Right lung (tissue), 5 donors: ENCODE measurements around the gene ZNF827. TPM values are rescaled to one million over a fixed set of nuclear protein-coding genes. Genes with fewer than 3 reads are reported as not detected.

ENCODE experiments used
- DNase-seq, 2 donors: peaks; one replicate each; pipeline ENCODE4 v3.0.0-alpha.2; 2013
- polyA plus RNA-seq, 5 donors: library from polyadenylated mRNA; unstranded; fragments of 120-200 nt; gene quantifications; one replicate each; pipeline versions ENCODE4 v1.2.1 to v1.2.3, GENCODE V29; 2013; ENCODE audit warnings: inconsistent platforms in 1 of 5, low replicate concordance in 1 of 5; ENCODE audit not compliant: insufficient read length in 5 of 5, insufficient read depth in 1 of 5

Gene ZNF827
- polyA plus RNA-seq, 5 donors = 24.8 to 37.6 (median 31.6) TPM

GRCh38 chr4:145804116-145804515 lies 134.5 kb downstream of the ZNF827 start:
- DNase-seq = peak; percentile 55

DNA sequence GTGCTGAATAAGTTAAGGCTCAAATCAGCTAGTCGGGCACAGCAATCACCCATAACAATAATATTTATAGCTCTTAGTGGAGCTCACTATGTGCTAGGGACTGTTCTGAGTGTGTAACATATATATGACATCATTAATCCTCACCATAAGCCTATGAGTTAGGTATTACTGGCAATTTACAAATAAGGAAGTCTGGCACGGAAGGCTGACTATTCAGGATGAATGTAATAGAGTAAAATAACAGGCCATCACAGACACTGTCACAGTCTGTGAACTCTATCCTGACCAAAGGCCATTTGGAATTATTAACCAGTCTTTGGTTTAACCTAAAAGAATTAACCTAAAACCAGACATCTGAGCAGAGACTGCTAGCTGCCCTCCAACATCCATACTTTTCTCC lies 139.4 kb downstream of the ZNF827 start:
- no peak for DNase-seq

GRCh38 chr4:145797278-145797677 lies 141.3 kb downstream of the ZNF827 start:
- DNase-seq = no peak

- no peak for DNase-seq
These were observed 142.3 kb downstream of the ZNF827 start for GRCh38 chr4:145796346-145796745.

GRCh38 chr4:145795521-145795920 lies 143.1 kb downstream of the ZNF827 start:
- DNase-seq = no peak

GRCh38 chr4:145792429-145792828 lies 146.2 kb downstream of the ZNF827 start:
- DNase-seq = no peak

- no peak for DNase-seq
These were observed 146.6 kb downstream of the ZNF827 start for GRCh38 chr4:145791988-145792387.

GRCh38 chr4:145788755-145789154 lies 149.9 kb downstream of the ZNF827 start:
- DNase-seq = no peak

- DNase-seq = no peak
These were observed 151.8 kb downstream of the ZNF827 start for GRCh38 chr4:145786830-145787229.

- DNase-seq = no peak
These were observed 152.4 kb downstream of the ZNF827 start for GRCh38 chr4:145786261-145786660.

DNA sequence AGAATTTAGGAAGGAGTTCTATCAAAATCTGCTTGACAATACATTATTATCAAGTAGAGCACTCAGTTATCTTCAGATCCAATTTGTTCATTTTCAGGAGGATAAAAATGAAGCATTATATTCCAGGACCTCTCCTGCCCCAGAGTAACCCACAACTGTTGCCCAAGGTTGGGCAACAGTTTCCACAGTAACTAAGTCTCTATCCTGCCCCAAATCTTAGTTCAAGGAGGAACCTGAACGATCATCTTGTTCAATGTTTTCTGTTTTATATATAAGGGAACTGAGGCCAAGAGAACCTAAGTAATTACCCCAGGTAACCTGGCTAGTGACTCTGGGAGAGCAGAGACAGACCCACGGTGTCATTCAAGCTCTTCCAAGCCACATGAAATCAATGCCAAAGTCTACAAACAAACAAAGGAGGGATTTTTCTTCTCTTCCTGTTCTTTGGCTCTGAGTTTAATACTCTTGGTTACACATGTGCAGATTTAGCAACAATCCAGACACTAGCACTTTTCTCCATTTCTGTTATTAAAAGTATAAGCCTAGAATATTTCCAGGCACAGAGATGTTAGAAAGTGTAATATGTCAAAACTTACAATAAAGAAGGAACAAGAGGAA lies 153.1 kb downstream of the ZNF827 start:
- no peak for DNase-seq

GRCh38 chr4:145784036-145784435 lies 154.6 kb downstream of the ZNF827 start:
- no peak for DNase-seq

DNA sequence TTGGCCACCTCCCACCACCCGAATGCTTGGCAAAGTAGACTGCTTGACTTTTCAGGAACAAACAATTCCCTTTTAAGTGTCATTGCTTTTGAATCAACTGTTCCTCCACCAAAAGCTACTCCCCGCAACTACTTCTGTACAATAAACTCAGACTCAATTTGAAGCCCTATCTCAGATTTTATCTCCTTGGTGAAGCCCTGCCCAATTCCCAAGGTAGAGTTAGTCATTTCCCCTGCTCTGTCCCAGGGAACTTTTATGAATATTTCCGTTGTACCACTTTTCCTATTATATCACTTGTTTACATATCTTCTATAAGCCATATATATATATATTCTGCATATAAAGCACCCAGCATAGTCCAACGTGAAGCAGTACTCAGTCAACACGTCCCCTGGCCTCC lies 155.9 kb downstream of the ZNF827 start:
- no peak for DNase-seq

GRCh38 chr4:145781351-145781750 lies 157.3 kb downstream of the ZNF827 start:
- no peak for DNase-seq

- DNase-seq = no peak
These were observed 159.3 kb downstream of the ZNF827 start for GRCh38 chr4:145779319-145779801.

- DNase-seq = no peak
These were observed 162.4 kb downstream of the ZNF827 start for GRCh38 chr4:145776208-145776607.

DNA sequence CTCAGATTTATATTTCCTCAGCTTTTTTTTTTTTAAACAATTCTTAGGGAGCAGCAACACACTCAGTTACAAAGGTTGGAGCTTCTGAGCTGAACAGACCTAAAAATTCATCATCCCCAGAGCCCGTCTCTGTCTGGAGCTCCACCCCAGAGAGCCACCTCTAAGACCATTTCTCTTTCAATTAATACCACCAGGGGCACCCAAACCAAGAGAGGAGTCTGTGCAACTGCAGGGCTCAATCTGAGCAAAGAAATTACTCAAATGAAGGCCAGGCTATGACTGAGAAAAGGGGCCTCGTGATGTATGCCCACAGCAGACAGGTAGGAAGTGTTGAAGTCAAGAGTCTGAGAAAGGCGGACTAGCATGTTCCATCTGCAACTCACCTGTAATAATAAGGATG lies 163.2 kb downstream of the ZNF827 start:
- no peak for DNase-seq

- DNase-seq = no peak
These were observed 164.2 kb downstream of the ZNF827 start for GRCh38 chr4:145774473-145774872.

DNA sequence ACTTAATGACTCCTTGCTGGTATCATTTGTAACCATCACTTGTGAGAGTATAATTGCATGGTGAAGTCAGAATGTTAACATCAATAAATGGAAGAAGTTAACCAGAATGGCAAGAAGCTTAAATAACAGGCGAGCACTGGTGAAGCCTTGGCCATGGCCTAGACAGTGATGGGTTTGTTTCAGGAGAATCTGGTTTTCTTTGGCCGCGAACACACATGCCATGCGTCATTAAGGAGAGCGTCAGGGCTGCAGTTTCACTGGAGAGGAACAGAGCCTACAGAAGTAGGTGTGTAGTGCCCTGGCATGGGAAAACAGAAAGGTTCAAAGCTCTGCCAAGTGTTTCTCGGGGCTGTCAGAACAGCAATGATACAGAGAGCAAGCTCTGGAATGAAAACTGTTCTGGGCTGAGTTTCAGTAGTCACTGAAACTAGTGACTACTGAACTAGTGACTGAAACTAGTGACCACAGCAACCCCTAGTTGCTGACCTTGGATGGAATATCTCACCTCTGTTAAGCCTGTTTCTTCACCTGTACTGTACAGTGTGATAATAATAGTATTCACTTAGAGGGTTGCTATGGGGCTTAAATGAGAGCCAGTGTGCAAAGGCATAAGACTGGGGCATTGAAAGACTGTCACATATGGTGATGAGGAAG lies 164.9 kb downstream of the ZNF827 start:
- DNase-seq = no peak

GRCh38 chr4:145772347-145772746 lies 166.3 kb downstream of the ZNF827 start:
- DNase-seq = no peak

- no peak for DNase-seq
These were observed 168.5 kb downstream of the ZNF827 start for GRCh38 chr4:145770124-145770523.

GRCh38 chr4:145769450-145770037 lies 169.1 kb downstream of the ZNF827 start:
- DNase-seq = no peak

DNA sequence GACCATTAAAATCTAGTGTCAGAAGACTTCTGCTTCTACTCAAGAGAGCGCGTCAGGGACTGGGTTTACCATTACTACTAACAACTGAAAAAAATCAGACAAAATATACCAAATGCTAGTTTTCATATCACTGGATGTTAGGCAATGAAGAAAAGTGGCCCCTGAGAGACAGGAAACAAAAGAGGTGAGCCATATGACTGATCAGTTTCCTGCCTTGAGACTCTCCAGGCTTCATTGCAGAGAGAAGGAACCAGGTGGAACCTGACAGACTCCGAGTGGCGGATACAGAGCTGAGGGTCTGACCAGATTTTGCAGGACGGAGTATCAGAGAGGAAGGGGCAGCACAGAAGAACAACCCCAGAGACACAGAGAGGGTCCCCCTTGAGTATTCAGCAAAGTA lies 172.3 kb downstream of the ZNF827 start:
- DNase-seq = no peak
